ENCODE data around the gene MTA2.

The MTA2 gene

GRCh38 chr11:62646825-62647608 lies 45.4 kb upstream of the MTA2 start:
- no peak for DNase-seq (ENCODE audit: extremely low spot score)
- TF ChIP-seq, protein P1, sequence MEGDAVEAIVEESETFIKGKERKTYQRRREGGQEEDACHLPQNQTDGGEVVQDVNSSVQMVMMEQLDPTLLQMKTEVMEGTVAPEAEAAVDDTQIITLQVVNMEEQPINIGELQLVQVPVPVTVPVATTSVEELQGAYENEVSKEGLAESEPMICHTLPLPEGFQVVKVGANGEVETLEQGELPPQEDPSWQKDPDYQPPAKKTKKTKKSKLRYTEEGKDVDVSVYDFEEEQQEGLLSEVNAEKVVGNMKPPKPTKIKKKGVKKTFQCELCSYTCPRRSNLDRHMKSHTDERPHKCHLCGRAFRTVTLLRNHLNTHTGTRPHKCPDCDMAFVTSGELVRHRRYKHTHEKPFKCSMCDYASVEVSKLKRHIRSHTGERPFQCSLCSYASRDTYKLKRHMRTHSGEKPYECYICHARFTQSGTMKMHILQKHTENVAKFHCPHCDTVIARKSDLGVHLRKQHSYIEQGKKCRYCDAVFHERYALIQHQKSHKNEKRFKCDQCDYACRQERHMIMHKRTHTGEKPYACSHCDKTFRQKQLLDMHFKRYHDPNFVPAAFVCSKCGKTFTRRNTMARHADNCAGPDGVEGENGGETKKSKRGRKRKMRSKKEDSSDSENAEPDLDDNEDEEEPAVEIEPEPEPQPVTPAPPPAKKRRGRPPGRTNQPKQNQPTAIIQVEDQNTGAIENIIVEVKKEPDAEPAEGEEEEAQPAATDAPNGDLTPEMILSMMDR (IDR thresholded peaks at IDR 0.05; ENCODE audit: control extremely low read depth, extremely low read depth, low read depth, missing control alignments) = no peak
- POLR2A ChIA-PET = interaction anchor here (0.5 to 2.2 kb wide), 4 partner anchors 18 to 981 kb away, joined by 3 to 27 read pairs (median 8); partner anchors contain the start of genes C11orf98, CSKMT, TUT1 and UQCC3
- CTCF ChIA-PET = interaction anchor here (1.1 to 1.6 kb wide), 4 partner anchors 8 to 47 kb away, joined by 3 to 6 read pairs (median 4); partner anchors contain the start of gene B3GAT3

GRCh38 chr11:62645946-62646824 lies 44.5 kb upstream of the MTA2 start, which contains the start of gene GANAB:
GANAB (minus strand) TSS chr11:62646613; CDS start chr11:62646599, 14 bp downstream.
- peak; percentile 100 for DNase-seq (ENCODE audit: extremely low spot score)
- TF ChIP-seq, protein P1 (IDR thresholded peaks at IDR 0.05; ENCODE audit: control extremely low read depth, extremely low read depth, low read depth, missing control alignments) = no peak
- ChIA-PET CTCF (interaction anchor here (0.7 to 1.6 kb wide), 10 partner anchors 9 to 34 kb away, joined by 3 to 6 read pairs (median 4); partner anchors contain the start of gene B3GAT3), POLR2A (interaction anchor here (0.5 to 2.2 kb wide), 6 partner anchors 19 to 980 kb away, joined by 3 to 27 read pairs (median 4); partner anchors contain the start of genes C11orf98, CSKMT, TUT1 and UQCC3)

DNA sequence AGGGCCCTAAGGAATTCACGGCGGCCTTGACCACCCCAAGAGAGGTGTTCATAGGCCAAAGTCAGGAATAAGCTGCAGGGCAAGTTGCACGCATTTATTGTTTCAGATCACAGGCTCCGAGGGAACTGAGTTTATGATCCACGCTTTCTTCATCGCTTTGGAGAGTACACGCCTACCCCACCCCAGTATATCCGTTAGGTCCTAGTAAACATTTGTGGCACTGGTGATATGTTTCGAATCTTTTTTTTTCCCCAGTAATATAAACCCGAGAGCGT lies 43.9 kb upstream of the MTA2 start:
- DNase-seq (ENCODE audit: extremely low spot score) = no peak
- TF ChIP-seq, protein P1 (IDR thresholded peaks at IDR 0.05; ENCODE audit: control extremely low read depth, extremely low read depth, low read depth, missing control alignments) = no peak
- ChIA-PET CTCF (interaction anchor here (0.7 to 1.6 kb wide), 9 partner anchors 10 to 35 kb away, joined by 3 to 6 read pairs (median 4); partner anchors contain the start of gene B3GAT3), POLR2A (interaction anchor here (0.6 to 2.2 kb wide), 4 partner anchors 19 to 212 kb away, joined by 3 to 27 read pairs (median 6); partner anchors contain the start of genes C11orf98, CSKMT and TUT1)

GRCh38 chr11:62644220-62644619 lies 42.6 kb upstream of the MTA2 start:
- ChIA-PET POLR2A (interaction anchor here (0.6 to 2.5 kb wide), 3 partner anchors 16 to 110 kb away, joined by 3 to 15 read pairs (median 3); partner anchors contain the start of genes C11orf98, CSKMT and ZBTB3), CTCF (interaction anchor here (1.4 to 1.5 kb wide), 2 partner anchors 19 to 125 kb away, joined by 3 read pairs; no protein-coding TSS in a partner anchor)
- DNase-seq (ENCODE audit: extremely low spot score) = no peak
- TF ChIP-seq, protein P1 (IDR thresholded peaks at IDR 0.05; ENCODE audit: control extremely low read depth, extremely low read depth, low read depth, missing control alignments) = no peak

- TF ChIP-seq, protein P1 (IDR thresholded peaks at IDR 0.05; ENCODE audit: control extremely low read depth, extremely low read depth, low read depth, missing control alignments) = no peak
- CTCF ChIA-PET = interaction anchor here (0.8 to 1.1 kb wide), 2 partner anchors 10 to 69 kb away, joined by 3 read pairs; no protein-coding TSS in a partner anchor
- no peak for DNase-seq (ENCODE audit: extremely low spot score)
- POLR2A ChIA-PET = no interaction called here
These were observed 30.8 kb upstream of the MTA2 start for GRCh38 chr11:62632492-62632891.

GRCh38 chr11:62627713-62628112 lies 26.0 kb upstream of the MTA2 start:
- CTCF ChIA-PET = interaction anchor here (1.0 to 2.2 kb wide), 3 partner anchors 16 to 142 kb away, joined by 3 to 6 read pairs (median 4); partner anchors contain the start of gene EML3
- DNase-seq (ENCODE audit: extremely low spot score) = no peak

More at GRCh38 chr11:62627713-62628112, 26.0 kb upstream of the MTA2 start:
- POLR2A ChIA-PET = no interaction called here
- TF ChIP-seq, protein P1 (IDR thresholded peaks at IDR 0.05; ENCODE audit: control extremely low read depth, extremely low read depth, low read depth, missing control alignments) = no peak

All from GM10248 (cell line).